NOMO-1 (cell line): Measurements from ENCODE around the gene VENTX.

Experiments used
- DNase-seq, 2 experiments: peaks; one replicate each; lab custom pipeline; 2025; ENCODE audit not compliant: unreplicated experiment in 2 of 2; lab: John Stamatoyannopoulos, UW

Gene VENTX

DNA sequence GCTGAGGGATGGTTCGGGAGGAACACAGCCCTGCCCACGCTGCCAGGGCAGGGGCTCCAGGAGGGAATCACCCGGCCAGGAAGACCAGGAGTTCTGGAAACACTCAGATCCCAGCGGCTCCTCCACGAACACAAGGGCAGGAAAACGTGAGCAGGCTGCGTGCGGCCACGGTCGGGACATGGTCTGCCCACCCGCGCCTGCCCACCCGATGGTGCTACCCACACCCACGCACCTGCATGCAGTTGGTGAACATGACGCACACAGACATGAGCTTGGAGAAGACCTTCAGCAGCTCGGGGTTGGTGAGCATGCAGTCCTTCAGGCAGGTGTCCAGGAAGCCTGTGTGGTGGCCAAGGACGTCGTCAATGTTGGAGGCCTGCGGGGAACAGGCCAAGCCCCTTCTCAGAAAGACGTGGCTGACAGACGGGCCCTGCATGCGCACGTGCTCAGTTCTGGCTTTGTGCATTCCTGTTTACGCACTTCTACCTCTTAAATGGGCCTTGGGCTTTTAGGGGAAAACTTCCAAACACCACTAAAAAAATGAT is 45.3 kb downstream of the VENTX start:
- no peak for DNase-seq

GRCh38 chr10:133283931-133284330 is 46.3 kb downstream of the VENTX start:
- DNase-seq = no peak

GRCh38 chr10:133285217-133285616 is 47.6 kb downstream of the VENTX start:
- DNase-seq = no peak

- no peak for DNase-seq
Measured at GRCh38 chr10:133286366-133286765, 48.7 kb downstream of the VENTX start.

DNA sequence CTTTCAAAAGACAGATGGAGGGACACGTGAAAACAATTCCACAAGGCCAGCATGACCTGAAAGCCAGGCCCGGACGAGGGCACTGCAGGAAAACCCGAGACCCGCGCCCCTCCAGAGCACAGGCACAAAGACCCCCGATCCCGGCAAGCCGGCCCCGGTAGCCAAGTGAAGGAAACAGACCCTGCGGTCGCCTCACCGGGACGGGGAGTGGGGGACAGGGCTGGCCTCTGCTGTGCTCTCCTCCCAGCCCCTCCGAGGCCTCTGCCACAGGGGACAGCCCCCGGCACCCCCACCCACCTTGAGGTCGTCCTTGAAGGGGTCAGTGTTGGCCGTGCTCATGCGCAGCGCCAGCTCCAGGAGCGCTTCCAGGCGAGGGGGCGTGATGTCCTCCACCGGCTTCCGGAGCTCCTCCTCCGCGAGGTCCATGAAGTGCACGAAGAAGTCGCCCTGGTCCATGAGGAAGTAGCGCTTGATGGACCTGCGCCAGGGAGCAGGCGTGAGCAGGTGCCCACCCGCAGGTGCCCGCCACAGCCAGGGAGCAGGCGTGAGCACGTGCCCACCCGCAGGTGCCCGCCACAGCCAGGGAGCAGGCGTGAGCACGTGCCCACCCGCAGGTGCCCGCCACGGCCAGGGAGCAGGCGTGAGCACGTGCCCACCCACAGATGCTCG is 50.3 kb downstream of the VENTX start:
- DNase-seq = no peak

GRCh38 chr10:133289761-133290160 is 52.1 kb downstream of the VENTX start:
- no peak for DNase-seq
